22Rv1 (cell line): ENCODE measurements around the gene ADAT2.

Source experiments
- ZFX ChIP-seq: fragments of 450-650 bp; IDR thresholded peaks from 2 replicates; pipeline ENCODE4 v1.6.1; 2017; ENCODE audit warnings: antibody characterized with exemption, borderline replicate concordance
- TF ChIP-seq, protein P1 (sequence below): fragments of 450-650 bp; IDR thresholded peaks from 2 replicates; pipeline ENCODE4 v1.5.1; 2017; ENCODE audit warnings: mild to moderate bottlenecking

GRCh38 chr6:143376375-143376774 lies 74.1 kb downstream of the ADAT2 start:
- TF ChIP-seq, protein P1, sequence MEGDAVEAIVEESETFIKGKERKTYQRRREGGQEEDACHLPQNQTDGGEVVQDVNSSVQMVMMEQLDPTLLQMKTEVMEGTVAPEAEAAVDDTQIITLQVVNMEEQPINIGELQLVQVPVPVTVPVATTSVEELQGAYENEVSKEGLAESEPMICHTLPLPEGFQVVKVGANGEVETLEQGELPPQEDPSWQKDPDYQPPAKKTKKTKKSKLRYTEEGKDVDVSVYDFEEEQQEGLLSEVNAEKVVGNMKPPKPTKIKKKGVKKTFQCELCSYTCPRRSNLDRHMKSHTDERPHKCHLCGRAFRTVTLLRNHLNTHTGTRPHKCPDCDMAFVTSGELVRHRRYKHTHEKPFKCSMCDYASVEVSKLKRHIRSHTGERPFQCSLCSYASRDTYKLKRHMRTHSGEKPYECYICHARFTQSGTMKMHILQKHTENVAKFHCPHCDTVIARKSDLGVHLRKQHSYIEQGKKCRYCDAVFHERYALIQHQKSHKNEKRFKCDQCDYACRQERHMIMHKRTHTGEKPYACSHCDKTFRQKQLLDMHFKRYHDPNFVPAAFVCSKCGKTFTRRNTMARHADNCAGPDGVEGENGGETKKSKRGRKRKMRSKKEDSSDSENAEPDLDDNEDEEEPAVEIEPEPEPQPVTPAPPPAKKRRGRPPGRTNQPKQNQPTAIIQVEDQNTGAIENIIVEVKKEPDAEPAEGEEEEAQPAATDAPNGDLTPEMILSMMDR: no peak
- TF ChIP-seq ZFX: no peak
